ENCODE data around the gene TOX2. TPM values are rescaled to one million over a fixed set of nuclear protein-coding genes. Genes with fewer than 3 reads are reported as not detected.

The TOX2 gene
- total RNA-seq, 1 experiment from 2014 or later, result not detected

- Mint-ChIP-seq H3K36me3 (ENCODE audit: insufficient read depth, unreplicated experiment) (no peaks in the 10 kb centered on the region), H3K27me3 (ENCODE audit: unreplicated experiment) (peaks cover 86% of the 10 kb centered on the region), H3K27ac (ENCODE audit: unreplicated experiment) (no peak overlapping the region), H3K9me3 (ENCODE audit: low read depth, unreplicated experiment) (no peaks in the 10 kb centered on the region), H3K4me1 (ENCODE audit: low read depth, unreplicated experiment) (no peaks in the 10 kb centered on the region), H3K4me3 (ENCODE audit: low read depth, unreplicated experiment) (no peak overlapping the region)
- CTCF ChIA-PET, result interaction anchor here (1.0 kb wide), 1 partner anchor 15 kb away, joined by 3 read pairs; no protein-coding TSS in a partner anchor
- TF ChIP-seq CTCF (IDR thresholded peaks at IDR 0.05; ENCODE audit: unreplicated experiment), result no peak
- BruUV-seq (replicated peaks), result no TSS peak
- intact Hi-C loops (cut with micrococcal nuclease; ENCODE audit: unreplicated experiment), result no loop called here
- DNase-seq, result no peak
Measured at GRCh38 chr20:44074252-44075151, 159.8 kb downstream of the TOX2 start.

- no peaks in the 10 kb centered on the region for H3K9me3 Mint-ChIP-seq (ENCODE audit: low read depth, unreplicated experiment)
- CTCF ChIA-PET, result interaction anchor here (1.0 kb wide), 1 partner anchor 15 kb away, joined by 3 read pairs; no protein-coding TSS in a partner anchor
- peaks cover 81% of the 10 kb centered on the region for H3K27me3 Mint-ChIP-seq (ENCODE audit: unreplicated experiment)
- intact Hi-C loops (cut with micrococcal nuclease; ENCODE audit: unreplicated experiment), result no loop called here
- H3K27ac Mint-ChIP-seq (ENCODE audit: unreplicated experiment), result no peak overlapping the region
- no TSS peak for BruUV-seq (replicated peaks)
- H3K4me1 Mint-ChIP-seq (ENCODE audit: low read depth, unreplicated experiment), result no peaks in the 10 kb centered on the region
- TF ChIP-seq CTCF (IDR thresholded peaks at IDR 0.05; ENCODE audit: unreplicated experiment), result no peak
- no peaks in the 10 kb centered on the region for H3K36me3 Mint-ChIP-seq (ENCODE audit: insufficient read depth, unreplicated experiment)
- no peak overlapping the region for H3K4me3 Mint-ChIP-seq (ENCODE audit: low read depth, unreplicated experiment)
- DNase-seq, result no peak
Measured at GRCh38 chr20:44075191-44075949, 160.7 kb downstream of the TOX2 start.

- TF ChIP-seq CTCF (IDR thresholded peaks at IDR 0.05; ENCODE audit: unreplicated experiment), result no peak
- Mint-ChIP-seq H3K27ac (ENCODE audit: unreplicated experiment) (no peak overlapping the region), H3K4me1 (ENCODE audit: low read depth, unreplicated experiment) (no peaks in the 10 kb centered on the region), H3K27me3 (ENCODE audit: unreplicated experiment) (peaks cover 76% of the 10 kb centered on the region), H3K9me3 (ENCODE audit: low read depth, unreplicated experiment) (no peaks in the 10 kb centered on the region), H3K36me3 (ENCODE audit: insufficient read depth, unreplicated experiment) (no peaks in the 10 kb centered on the region), H3K4me3 (ENCODE audit: low read depth, unreplicated experiment) (no peak overlapping the region)
- intact Hi-C loops (cut with micrococcal nuclease; ENCODE audit: unreplicated experiment), result no loop called here
- no TSS peak for BruUV-seq (replicated peaks)
- no peak for DNase-seq
- CTCF ChIA-PET, result no interaction called here
Measured at GRCh38 chr20:44075950-44076232, 161.2 kb downstream of the TOX2 start.

GRCh38 chr20:44079291-44079690 is 164.6 kb downstream of the TOX2 start:
- Mint-ChIP-seq H3K27ac (ENCODE audit: unreplicated experiment) (no peak overlapping the region), H3K36me3 (ENCODE audit: insufficient read depth, unreplicated experiment) (no peaks in the 10 kb centered on the region), H3K4me1 (ENCODE audit: low read depth, unreplicated experiment) (peaks cover 7% of the 10 kb centered on the region), H3K27me3 (ENCODE audit: unreplicated experiment) (peaks cover 46% of the 10 kb centered on the region), H3K4me3 (ENCODE audit: low read depth, unreplicated experiment) (no peak overlapping the region), H3K9me3 (ENCODE audit: low read depth, unreplicated experiment) (no peaks in the 10 kb centered on the region)
- no peak for TF ChIP-seq CTCF (IDR thresholded peaks at IDR 0.05; ENCODE audit: unreplicated experiment)
- no TSS peak for BruUV-seq (replicated peaks)
- DNase-seq, result no peak
- CTCF ChIA-PET, result interaction anchor here (0.7 to 1.8 kb wide), 3 partner anchors 44 to 329 kb away, joined by 3 to 15 read pairs (median 3); no protein-coding TSS in a partner anchor
- intact Hi-C loops (cut with micrococcal nuclease; ENCODE audit: unreplicated experiment), result no loop called here
